HUDEP-2 (cell line): ENCODE measurements around the gene HRK.

Source experiments
- DNase-seq, 76 experiments: peaks; one replicate each; lab custom pipeline; 2025; ENCODE audit not compliant: unreplicated experiment in 76 of 76; lab: John Stamatoyannopoulos, UW

The HRK gene

GRCh38 chr12:116901612-116902011 lies 20.4 kb upstream of the HRK start:
- no peak for DNase-seq

GRCh38 chr12:116898669-116899068 lies 17.4 kb upstream of the HRK start:
- no peak for DNase-seq

- no peak for DNase-seq
These were observed 16.2 kb upstream of the HRK start for GRCh38 chr12:116897476-116897875.

- DNase-seq = no peak
These were observed 15.2 kb upstream of the HRK start for GRCh38 chr12:116896411-116896924.

GRCh38 chr12:116894913-116895312 lies 13.7 kb upstream of the HRK start:
- no peak for DNase-seq

- no peak for DNase-seq
These were observed 11.3 kb upstream of the HRK start for GRCh38 chr12:116892349-116893140.

- no peak for DNase-seq
These were observed 9.8 kb upstream of the HRK start for GRCh38 chr12:116891019-116891418.

GRCh38 chr12:116890330-116890729 lies 9.1 kb upstream of the HRK start:
- no peak for DNase-seq

- DNase-seq = no peak
These were observed 6.7 kb upstream of the HRK start for GRCh38 chr12:116887897-116888296.

- DNase-seq = no peak
These were observed 6.0 kb upstream of the HRK start for GRCh38 chr12:116887244-116887643.

- DNase-seq = no peak
These were observed 4.2 kb upstream of the HRK start for GRCh38 chr12:116885491-116885890.

GRCh38 chr12:116884871-116885270 lies 3.6 kb upstream of the HRK start:
- no peak for DNase-seq

- DNase-seq = peak in 1 of 76 experiments; percentile 2
These were observed 1.5 kb upstream of the HRK start for GRCh38 chr12:116882742-116883141.

- no peak for DNase-seq
These were observed 751 bp upstream of the HRK start for GRCh38 chr12:116881877-116882507.

GRCh38 chr12:116880817-116881324 lies 370 bp downstream of the HRK start:
- peak in 10 of 76 experiments; percentile 1 to 42 (median 3) for DNase-seq

- peak in 1 of 76 experiments; percentile 2 for DNase-seq
These were observed 926 bp downstream of the HRK start for GRCh38 chr12:116880213-116880816.

- DNase-seq = no peak
These were observed 1.6 kb downstream of the HRK start for GRCh38 chr12:116879509-116880212.

- no peak for DNase-seq
These were observed 2.4 kb downstream of the HRK start for GRCh38 chr12:116878567-116879508.

- DNase-seq = no peak
These were observed 4.9 kb downstream of the HRK start for GRCh38 chr12:116876151-116876869.
